Panc1 (cell line): ENCODE results near the gene ISG15. TPM values are rescaled to one million over a fixed set of nuclear protein-coding genes. Genes with fewer than 3 reads are reported as not detected.

Source experiments
- ATAC-seq: fragments of 200-7000 bp; cut with Tn5 transposase; 2 replicates; pipeline ENCODE4 v1.9.1; 2020; ENCODE audit warnings: mild to moderate bottlenecking, moderate library complexity
- BruUV-seq: library from RNA; stranded (reverse); fragments of 400-500 nt; replicated peaks from 2 replicates; lab custom pipeline; 2021; lab: Mats Ljungman, UMichigan
- CTCF ChIA-PET: fragments of 300-600 bp; sonication (Branson Sonifier 250); formaldehyde crosslinking; loops from one replicate; lab custom pipeline; 2022; ENCODE audit warnings: antibody characterized with exemption; lab: Charles Lee
- POLR2A ChIA-PET: fragments of 300-600 bp; sonication (Branson Sonifier 250); formaldehyde crosslinking; loops from one replicate; lab custom pipeline; 2022; ENCODE audit warnings: antibody characterized with exemption; lab: Charles Lee
- DNase-seq: peaks from one replicate; pipeline ENCODE4 v3.0.0-alpha.2; 2010; ENCODE audit warnings: low read depth, low spot score
- H3K27ac ChIP-seq: 2 replicates; pipeline ENCODE4 v1.5.1; 2011; ENCODE audit warnings: mild to moderate bottlenecking, low read length, inconsistent platforms
- H3K27me3 ChIP-seq: fragments of 200-500 bp; sonication (Bioruptor generic); 2 replicates; pipeline ENCODE4 v1.6.0; 2014; ENCODE audit warnings: low read length, inconsistent platforms; ENCODE audit not compliant: control insufficient read depth, insufficient read depth
- H3K36me3 ChIP-seq: fragments of 200-500 bp; sonication (Bioruptor generic); 2 replicates; pipeline ENCODE4 v1.5.1; 2014; ENCODE audit warnings: inconsistent platforms, mild to moderate bottlenecking, low read length, moderate library complexity; ENCODE audit not compliant: control insufficient read depth, insufficient read depth
- H3K4me1 ChIP-seq: 2 replicates; pipeline ENCODE4 v1.5.1; 2011; ENCODE audit warnings: inconsistent platforms, mild to moderate bottlenecking, low read length, moderate library complexity; ENCODE audit not compliant: control insufficient read depth, insufficient read depth
- H3K4me3 ChIP-seq, 2 experiments: 2 replicates each; pipeline ENCODE4 v1.5.1; 2011 to 2012; ENCODE audit warnings: low read depth in 2 of 2, low read length in 2 of 2, mild to moderate bottlenecking in 2 of 2, inconsistent platforms in 1 of 2, moderate library complexity in 1 of 2
- H3K9me3 ChIP-seq: fragments of 200-500 bp; sonication (Bioruptor generic); 2 replicates; pipeline ENCODE4 v1.5.1; 2014; ENCODE audit warnings: low read depth, mild to moderate bottlenecking, inconsistent platforms, low read length, moderate library complexity; ENCODE audit not compliant: control insufficient read depth, insufficient read depth
- CTCF ChIP-seq: fragments of 450-650 bp; IDR thresholded peaks from 2 replicates; pipeline ENCODE4 v1.5.1; 2017; ENCODE audit warnings: mild to moderate bottlenecking
- POLR2AphosphoS5 ChIP-seq: IDR thresholded peaks from 2 replicates; pipeline ENCODE4 v1.6.1; 2012; ENCODE audit warnings: mild to moderate bottlenecking, low read depth, low read length, moderate library complexity
- REST ChIP-seq, 2 experiments: IDR thresholded peaks; 2 replicates each; pipeline ENCODE4 v1.6.1; 2011 to 2012; ENCODE audit warnings: low read depth in 2 of 2, control low read depth in 1 of 2, low read length in 1 of 2, mild to moderate bottlenecking in 1 of 2, moderate library complexity in 1 of 2; ENCODE audit not compliant: insufficient read depth in 1 of 2
- SIN3A ChIP-seq: IDR thresholded peaks from 2 replicates; pipeline ENCODE4 v1.6.1; 2012; ENCODE audit warnings: low read depth, mild to moderate bottlenecking, low read length, moderate library complexity, borderline replicate concordance; ENCODE audit not compliant: insufficient read depth
- TCF7L2 ChIP-seq: IDR thresholded peaks from 2 replicates; pipeline ENCODE4 v1.6.1; 2011; ENCODE audit warnings: mild to moderate bottlenecking, low read depth, low read length, inconsistent platforms
- in situ Hi-C: cut with HindIII; loops from 2 replicates; pipeline ENCODE4 v1.10.0; 2016; ENCODE audit warnings: low sequenced_read_pairs, low pct_unique_long_range_greater_than_20kb
- intact Hi-C: fragments of 100-400 bp; cut with micrococcal nuclease; formaldehyde crosslinking; loops from one replicate; pipeline ENCODE4 v1.10.0; 2022; ENCODE audit not compliant: unreplicated experiment
- total RNA-seq: library from RNA; stranded (reverse); gene quantifications from one replicate; pipeline ENCODE4 v1.2.1, GENCODE V29; 2021; ENCODE audit not compliant: unreplicated experiment

The ISG15 gene
- total RNA-seq, 1 experiment from 2014 or later, result 102 TPM

GRCh38 chr1:978069-978834 is 35.0 kb upstream of the ISG15 start:
- in situ Hi-C loops, result no loop called here
- DNase-seq (no peak), ATAC-seq (no peak)
- Histone ChIP-seq H3K9me3 (no peaks in the 10 kb centered on the region), H3K4me1 (peaks cover 4% of the 10 kb centered on the region; the same call in 1 of the 2 replicates), H3K36me3 (no peaks in the 10 kb centered on the region), H3K27me3 (no peaks in the 10 kb centered on the region), H3K4me3 (no peak overlapping the region), H3K27ac (no peak overlapping the region)
- intact Hi-C loops, result no loop called here
- no TSS peak for BruUV-seq
- ChIA-PET CTCF (no interaction called here), POLR2A (no interaction called here)
- TF ChIP-seq REST (IDR thresholded peaks at IDR 0.05; ENCODE audit: insufficient read depth in 1 of 2, low read depth in 2 of 2, low read length in 1 of 2) (no peak), CTCF (no peak), TCF7L2 (no peak), POLR2AphosphoS5 (no peak), SIN3A (no peak)

GRCh38 chr1:978835-979743 is 34.2 kb upstream of the ISG15 start:
- intact Hi-C loops, result no loop called here
- Histone ChIP-seq H3K36me3 (no peaks in the 10 kb centered on the region), H3K4me3 (no peak overlapping the region), H3K27ac (no peak overlapping the region), H3K4me1 (peaks cover 4% of the 10 kb centered on the region; the same call in 1 of the 2 replicates), H3K9me3 (no peaks in the 10 kb centered on the region), H3K27me3 (no peaks in the 10 kb centered on the region)
- ChIA-PET CTCF (no interaction called here), POLR2A (no interaction called here)
- no TSS peak for BruUV-seq
- DNase-seq (no peak), ATAC-seq (no peak)
- TF ChIP-seq SIN3A (no peak), TCF7L2 (no peak), POLR2AphosphoS5 (no peak)
- in situ Hi-C loops, result no loop called here
